HL-60/S4 treated with phorbol 12-myristate 13-acetate at 8.2 ng/mL for 4 days and 3 days (cell line): ENCODE data around the gene DELE1.
"Not testable (repeated sequence)": the region's sequence is repeated elsewhere in the genome, so short reads cannot be mapped to it uniquely, and the experiment has no call there.

ENCODE experiments used
- in situ Hi-C: fragments of 300-500 bp; cut with MboI; formaldehyde crosslinking; loops from 2 replicates; pipeline ENCODE4 v1.15.0; 2022; ENCODE audit warnings: low sequenced_read_pairs

DELE1 gene

DNA sequence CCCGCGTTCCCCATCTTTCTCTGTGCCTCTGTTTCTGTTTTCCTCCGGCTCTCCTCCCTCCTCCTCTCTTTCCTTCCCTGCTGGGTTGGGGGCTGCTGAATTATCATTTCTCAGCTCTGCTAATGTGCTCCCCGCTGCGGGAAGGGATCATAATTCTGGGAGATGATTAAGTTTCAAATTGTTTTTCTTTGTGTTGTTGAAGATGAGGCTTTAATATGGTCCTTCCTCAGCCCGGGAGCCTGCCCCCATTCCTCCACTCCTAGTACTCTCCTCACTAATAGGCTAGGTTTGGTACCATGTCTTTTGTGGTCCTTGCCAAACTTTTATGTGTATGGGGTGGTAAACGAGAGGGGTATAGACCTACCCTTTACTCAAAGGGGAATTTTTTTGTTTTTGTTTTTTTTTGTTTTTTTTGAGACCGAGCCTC is 39.8 kb upstream of the DELE1 start:
- in situ Hi-C loops: no loop called here

DNA sequence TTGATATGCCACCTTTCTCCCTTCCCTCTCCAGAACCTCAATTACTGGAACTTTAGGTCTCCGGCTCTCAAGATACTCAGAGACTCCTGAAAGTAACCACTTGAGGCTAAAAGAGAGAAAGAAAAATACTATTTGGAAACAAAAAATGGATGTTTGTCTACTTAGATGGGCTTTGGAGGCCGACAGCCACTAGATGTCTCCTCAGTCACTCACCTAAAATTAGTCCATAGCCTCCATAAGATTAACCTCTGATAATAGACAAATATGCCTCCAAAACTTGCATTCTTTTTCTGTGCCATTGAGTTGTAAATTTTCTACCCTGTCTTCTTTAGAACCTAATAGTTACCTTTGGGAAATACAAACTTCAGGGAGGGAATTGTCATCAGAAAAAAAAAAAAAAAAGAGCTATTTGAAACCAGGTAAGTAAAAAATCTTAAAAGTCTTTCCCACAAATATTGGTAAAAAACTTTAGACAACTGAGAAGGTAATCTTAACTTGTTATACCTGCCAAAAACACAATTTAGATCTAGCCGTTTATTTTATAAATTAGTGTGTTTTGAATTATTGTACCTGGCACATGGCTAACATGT is 34.3 kb upstream of the DELE1 start:
- in situ Hi-C loops: no loop called here

- in situ Hi-C loops: not testable (repeated sequence)
Measured at GRCh38 chr5:141890429-141890828, 33.2 kb upstream of the DELE1 start.

DNA sequence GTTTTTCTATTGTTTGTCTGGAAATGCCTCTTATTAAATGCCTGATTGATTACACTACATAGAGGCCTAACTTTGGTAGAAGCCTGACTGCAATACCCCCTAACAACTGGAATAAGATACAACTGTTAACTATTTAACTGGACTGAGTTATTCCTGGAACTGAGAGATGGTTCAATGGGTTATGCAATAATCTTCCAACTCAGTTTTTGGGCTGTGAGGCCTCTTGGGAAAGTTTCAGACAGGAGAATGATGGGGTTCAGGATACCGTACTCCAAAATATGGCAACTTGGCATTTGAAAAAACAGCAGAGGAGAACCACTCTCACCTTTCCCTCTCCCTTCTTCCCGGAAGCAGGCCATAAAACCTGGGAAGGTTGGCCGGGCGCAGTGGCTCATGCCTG is 26.2 kb upstream of the DELE1 start:
- in situ Hi-C loops: no loop called here

DNA sequence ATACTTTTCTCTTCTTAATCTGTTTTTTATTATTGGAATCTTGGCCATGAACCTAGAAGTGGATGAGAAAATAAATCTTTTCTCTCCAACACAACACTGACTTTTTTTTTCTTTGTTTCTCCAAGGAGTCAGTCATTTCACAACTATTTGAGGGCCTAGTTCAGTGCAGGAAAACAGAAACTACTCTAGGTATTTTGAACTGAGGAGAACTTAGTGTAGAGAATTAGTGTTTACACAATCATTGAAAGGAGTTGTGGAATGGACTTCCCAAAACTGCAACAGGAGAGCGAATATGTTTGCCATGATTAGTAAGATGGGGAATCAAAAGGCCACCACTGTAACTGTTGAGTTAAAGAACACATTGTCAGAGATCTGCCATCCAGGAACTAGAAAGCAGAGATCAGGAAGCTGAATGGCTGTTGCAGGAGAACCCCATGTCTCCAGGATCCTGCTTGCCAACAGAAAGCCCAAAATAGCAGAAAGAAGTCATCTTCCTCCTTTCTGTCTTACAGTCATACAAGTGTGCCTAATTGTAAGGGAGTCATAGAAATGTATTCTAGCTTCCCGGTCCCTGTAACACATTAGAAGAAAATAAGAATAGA is 25.1 kb upstream of the DELE1 start:
- in situ Hi-C loops: no loop called here

GRCh38 chr5:141902015-141902814 is 21.5 kb upstream of the DELE1 start:
- in situ Hi-C loops: no loop called here

GRCh38 chr5:141903261-141903660 is 20.4 kb upstream of the DELE1 start:
- in situ Hi-C loops: no loop called here

DNA sequence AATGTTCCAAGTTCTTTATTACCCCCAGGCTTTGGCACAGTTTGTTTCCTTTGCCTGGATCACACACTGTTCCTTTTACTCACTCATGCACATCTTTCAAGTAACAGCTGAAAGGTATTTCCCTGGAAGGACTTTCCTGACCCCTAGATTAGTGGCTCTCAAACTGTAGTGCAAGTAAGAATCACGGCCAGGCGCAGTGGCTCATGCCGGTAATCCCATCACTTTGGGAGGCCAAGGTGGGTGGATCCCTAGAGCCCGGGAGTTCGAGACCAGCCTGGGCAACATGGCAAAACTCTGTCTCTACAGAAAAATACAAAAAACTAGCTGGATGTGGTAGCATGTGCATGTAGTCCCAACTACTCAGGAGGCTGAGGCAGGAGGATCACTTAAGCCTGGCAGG is 19.1 kb upstream of the DELE1 start:
- in situ Hi-C loops: no loop called here

DNA sequence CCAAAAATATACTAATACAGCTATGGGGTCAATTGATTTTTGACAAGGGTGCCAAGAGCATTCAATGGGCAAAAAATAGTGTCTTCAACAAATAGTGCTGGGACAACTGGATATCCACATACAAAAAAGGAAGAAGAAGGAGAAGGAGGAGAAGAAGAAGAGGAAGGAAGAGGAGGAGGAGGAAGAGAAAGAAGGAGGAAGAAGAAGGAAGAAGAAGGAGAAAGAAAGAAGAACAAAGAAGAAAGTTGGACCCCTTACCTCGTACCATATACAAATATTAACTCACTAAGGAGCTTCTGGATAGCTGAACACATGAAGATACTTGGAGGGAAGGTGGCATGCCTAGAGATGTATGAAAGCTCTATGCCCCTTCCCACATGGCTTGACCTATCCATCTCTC is 17.2 kb upstream of the DELE1 start:
- in situ Hi-C loops: no loop called here

GRCh38 chr5:141906972-141907371 is 16.7 kb upstream of the DELE1 start:
- in situ Hi-C loops: no loop called here

DNA sequence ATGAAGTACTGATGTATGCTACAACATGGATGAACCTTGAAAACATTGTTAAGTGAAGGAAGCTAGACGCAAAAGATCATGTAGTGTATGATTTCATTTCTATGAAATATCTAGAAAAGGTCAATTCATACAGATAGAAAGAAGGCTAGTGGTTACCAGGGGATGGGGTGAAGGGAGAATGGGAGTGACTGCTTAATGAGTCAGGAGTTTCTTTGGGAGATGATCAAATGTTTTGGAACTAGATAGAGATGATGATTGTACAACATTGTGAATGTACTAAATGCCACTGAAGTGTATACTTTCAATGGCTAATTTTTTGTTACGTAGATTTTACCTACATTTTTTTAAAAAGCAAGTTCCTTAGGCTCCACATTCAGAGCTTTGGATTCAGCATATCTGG is 14.9 kb upstream of the DELE1 start:
- in situ Hi-C loops: no loop called here

DNA sequence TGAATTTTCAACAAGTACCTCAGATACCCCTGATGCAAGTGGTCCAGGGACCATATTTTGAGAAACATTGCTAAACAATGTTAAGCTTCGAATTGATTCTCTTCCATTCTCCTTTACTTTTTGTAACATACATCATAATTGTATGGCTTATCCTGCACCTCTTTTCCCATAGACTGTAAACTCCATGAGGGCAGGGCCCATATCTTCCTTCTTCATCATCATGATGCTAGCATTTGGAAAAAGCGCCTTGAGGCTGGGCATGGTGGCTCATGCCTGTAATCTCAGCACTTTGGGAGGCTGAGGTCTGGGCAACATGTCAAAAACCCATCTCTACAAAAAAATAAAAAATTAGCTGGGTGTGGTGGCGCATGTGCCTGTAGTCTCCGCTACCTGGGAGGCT is 14.5 kb upstream of the DELE1 start:
- in situ Hi-C loops: no loop called here

GRCh38 chr5:141910271-141910673 is 13.4 kb upstream of the DELE1 start:
- in situ Hi-C loops: no loop called here

DNA sequence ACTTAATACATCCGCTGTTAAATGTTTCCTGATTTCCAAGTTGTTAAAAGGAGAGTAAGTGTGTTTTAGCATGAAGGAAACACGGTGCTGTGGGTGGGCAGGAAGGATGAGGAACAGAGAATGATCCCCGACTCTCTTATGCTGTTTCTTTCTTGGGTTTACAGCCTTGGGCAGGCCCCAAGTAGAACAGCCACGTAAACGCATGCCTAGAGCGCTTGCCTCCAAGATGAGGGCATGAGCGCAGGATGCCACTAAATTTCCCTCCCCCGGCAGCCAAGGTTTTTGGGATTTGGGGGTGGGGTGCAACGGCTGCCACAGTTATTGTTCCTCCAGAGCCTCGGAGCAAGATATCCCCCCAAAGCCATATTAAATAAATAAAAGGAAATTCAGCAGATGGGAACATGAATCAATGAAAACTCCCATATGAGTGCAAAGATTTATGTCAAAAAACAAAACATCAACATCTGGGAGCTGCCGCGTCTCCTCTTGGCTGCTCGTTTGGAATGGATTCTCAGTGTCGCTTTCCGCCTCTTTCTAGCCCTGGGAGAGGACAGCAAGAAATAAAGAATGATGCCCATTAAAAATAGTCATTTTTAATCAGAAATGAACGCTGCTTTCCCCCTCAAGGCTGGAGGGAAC is 10.0 kb upstream of the DELE1 start:
- in situ Hi-C loops: no loop called here

DNA sequence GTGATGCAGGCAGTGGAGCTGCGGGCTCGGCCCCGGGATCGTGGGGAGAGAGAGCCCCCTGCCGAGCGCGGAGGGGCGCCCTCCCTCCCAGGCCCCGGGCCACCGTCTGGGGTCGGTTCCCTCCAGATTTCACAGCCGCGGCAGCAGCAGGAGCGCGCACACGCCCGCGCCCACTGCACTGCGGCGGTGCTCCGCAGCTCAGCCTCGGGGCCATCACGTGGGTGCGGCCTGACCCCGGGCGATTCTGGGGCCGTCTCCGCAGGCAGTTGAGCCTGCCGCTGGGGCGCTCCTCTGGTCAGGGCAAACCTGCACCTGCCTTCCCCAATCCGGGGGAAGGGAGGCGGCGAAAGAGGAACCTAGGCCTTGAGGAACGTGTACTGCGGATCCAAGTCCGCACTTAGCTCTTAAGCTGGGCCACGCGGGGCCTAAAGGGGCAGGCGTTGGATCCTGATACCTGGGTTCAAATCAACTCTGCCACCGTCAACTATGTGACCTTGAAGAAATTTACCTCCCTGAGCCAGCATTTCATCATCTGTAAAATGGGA is 9.4 kb upstream of the DELE1 start:
- in situ Hi-C loops: no loop called here

- in situ Hi-C loops: no loop called here
Measured at GRCh38 chr5:141914797-141915196, 8.9 kb upstream of the DELE1 start.

DNA sequence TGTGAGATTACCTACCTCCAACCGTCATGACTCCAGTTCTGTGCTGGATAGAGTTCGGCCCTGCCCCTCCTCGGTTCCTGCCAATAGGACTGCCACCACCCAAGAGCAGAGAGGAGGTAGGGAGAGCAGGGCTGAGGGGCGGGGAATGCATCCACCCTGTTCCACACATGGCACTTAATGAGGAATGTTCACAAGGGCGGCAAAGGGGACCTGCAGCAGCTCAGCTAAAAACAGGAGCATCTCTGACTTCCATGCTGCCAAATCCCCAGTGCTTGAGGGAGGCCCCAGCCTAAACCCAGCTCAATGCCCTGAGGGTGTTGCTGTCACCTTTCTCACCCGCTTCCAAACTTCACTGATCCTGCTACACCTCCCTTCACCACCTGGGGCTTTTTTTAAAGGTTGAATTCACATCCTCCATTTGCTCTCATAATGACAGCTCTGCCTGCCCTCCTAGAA is 7.8 kb upstream of the DELE1 start:
- in situ Hi-C loops: no loop called here

DNA sequence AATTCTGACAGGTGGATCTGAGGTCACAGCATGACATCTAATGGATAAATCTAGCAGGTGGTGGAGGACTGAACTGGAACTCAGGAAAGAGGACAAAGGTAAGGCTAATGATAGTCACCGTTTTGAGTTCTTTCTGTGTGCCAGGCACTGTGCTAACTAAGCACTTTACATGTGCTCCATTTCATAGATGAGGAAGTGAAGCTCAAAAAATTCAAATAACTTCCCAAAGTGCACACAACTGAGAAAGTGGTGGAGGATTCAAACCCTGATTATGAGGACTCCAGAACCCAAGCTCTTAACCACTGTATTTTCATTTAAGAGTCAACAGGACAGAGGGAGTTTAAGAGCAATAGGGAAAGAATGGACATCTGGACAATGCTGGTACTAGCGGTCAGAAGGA is 7.1 kb upstream of the DELE1 start:
- in situ Hi-C loops: no loop called here

- in situ Hi-C loops: no loop called here
Measured at GRCh38 chr5:141917760-141918159, 5.9 kb upstream of the DELE1 start.

- in situ Hi-C loops: no loop called here
Measured at GRCh38 chr5:141919218-141920119, 4.2 kb upstream of the DELE1 start.
